Central memory CD8-positive, alpha-beta T cell (primary cell): ENCODE results near the gene NAGLU.
"Not testable (repeated sequence)": the region's sequence is repeated elsewhere in the genome, so short reads cannot be mapped to it uniquely, and the experiment has no call there.

Source experiments
- ATAC-seq: fragments of 150-1000 bp; cut with Tn5 transposase; replicated peaks from 2 replicates; pipeline ENCODE4 v1.10.0; 2022; ENCODE audit warnings: mild to moderate bottlenecking, moderate FRiP score, moderate number of reproducible peaks; ENCODE audit not compliant: poor library complexity, severe bottlenecking; ENCODE audit errors: extremely low read depth
- DNase-seq, 2 donors: peaks; one replicate each; pipeline ENCODE4 v3.0.0; 2021; ENCODE audit warnings: low spot score in 2 of 2
- H3K27ac Mint-ChIP-seq: one replicate; pipeline ENCODE4 v1.8.0; 2022; ENCODE audit warnings: low read depth, mild to moderate bottlenecking, moderate library complexity, mixed read lengths
- H3K27me3 Mint-ChIP-seq: one replicate; pipeline ENCODE4 v1.8.0; 2022; ENCODE audit warnings: mixed read lengths
- H3K36me3 Mint-ChIP-seq: one replicate; pipeline ENCODE4 v1.8.0; 2022; ENCODE audit warnings: mild to moderate bottlenecking, moderate library complexity, mixed read lengths; ENCODE audit not compliant: insufficient read depth
- H3K4me1 Mint-ChIP-seq: one replicate; pipeline ENCODE4 v1.8.0; 2022; ENCODE audit warnings: mixed read lengths
- H3K4me3 Mint-ChIP-seq: one replicate; pipeline ENCODE4 v1.8.0; 2022; ENCODE audit warnings: mild to moderate bottlenecking, moderate library complexity, mixed read lengths
- H3K9me3 Mint-ChIP-seq: one replicate; pipeline ENCODE4 v1.8.0; 2022; ENCODE audit warnings: mixed read lengths

The NAGLU gene

GRCh38 chr17:42540558-42540957 is 4.5 kb downstream of the NAGLU start:
- ATAC-seq, H3K9me3 Mint-ChIP-seq, H3K27me3 Mint-ChIP-seq, H3K36me3 Mint-ChIP-seq, DNase-seq: not testable (repeated sequence)
- H3K4me1 Mint-ChIP-seq = peaks cover 34% of the 10 kb centered on the region
- peak overlapping the region; percentile 41 for H3K4me3 Mint-ChIP-seq
- H3K27ac Mint-ChIP-seq = peak overlapping the region; percentile 4

GRCh38 chr17:42541041-42541833 is 5.2 kb downstream of the NAGLU start:
- H3K27me3 Mint-ChIP-seq = no peaks in the 10 kb centered on the region
- ATAC-seq (no peak), DNase-seq (no peak)
- peaks cover 30% of the 10 kb centered on the region for H3K4me1 Mint-ChIP-seq
- H3K9me3 Mint-ChIP-seq = no peaks in the 10 kb centered on the region
- H3K36me3 Mint-ChIP-seq = peaks cover 7% of the 10 kb centered on the region
- peak overlapping the region; percentile 4 for H3K27ac Mint-ChIP-seq
- peak overlapping the region; percentile 41 for H3K4me3 Mint-ChIP-seq

GRCh38 chr17:42543190-42544079 is 7.4 kb downstream of the NAGLU start:
- peaks cover 12% of the 10 kb centered on the region for H3K4me1 Mint-ChIP-seq
- no peak for DNase-seq
- H3K9me3 Mint-ChIP-seq = no peaks in the 10 kb centered on the region
- no peak overlapping the region for H3K4me3 Mint-ChIP-seq
- peaks cover 7% of the 10 kb centered on the region for H3K36me3 Mint-ChIP-seq
- H3K27me3 Mint-ChIP-seq = no peaks in the 10 kb centered on the region
- ATAC-seq = no peak
- no peak overlapping the region for H3K27ac Mint-ChIP-seq

GRCh38 chr17:42544874-42545283 is 8.8 kb downstream of the NAGLU start:
- Mint-ChIP-seq H3K9me3 (no peaks in the 10 kb centered on the region), H3K27ac (no peak overlapping the region), H3K36me3 (peaks cover 5% of the 10 kb centered on the region), H3K4me3 (no peak overlapping the region), H3K27me3 (no peaks in the 10 kb centered on the region), H3K4me1 (peaks cover 21% of the 10 kb centered on the region)
- DNase-seq (no peak), ATAC-seq (no peak)

- DNase-seq, H3K27me3 Mint-ChIP-seq, H3K9me3 Mint-ChIP-seq, ATAC-seq, H3K36me3 Mint-ChIP-seq, H3K27ac Mint-ChIP-seq, H3K4me3 Mint-ChIP-seq: not testable (repeated sequence)
- peaks cover 18% of the 10 kb centered on the region for H3K4me1 Mint-ChIP-seq
Measured at GRCh38 chr17:42545755-42546505, 9.9 kb downstream of the NAGLU start.

- ATAC-seq (no peak), DNase-seq (no peak)
- no peaks in the 10 kb centered on the region for H3K9me3 Mint-ChIP-seq
- no peaks in the 10 kb centered on the region for H3K27me3 Mint-ChIP-seq
- peaks cover 14% of the 10 kb centered on the region for H3K4me1 Mint-ChIP-seq
- peaks cover 7% of the 10 kb centered on the region for H3K36me3 Mint-ChIP-seq
- H3K27ac Mint-ChIP-seq = no peak overlapping the region
- H3K4me3 Mint-ChIP-seq = no peak overlapping the region
Measured at GRCh38 chr17:42547001-42547461, 11.0 kb downstream of the NAGLU start.

- peaks cover 8% of the 10 kb centered on the region for H3K36me3 Mint-ChIP-seq
- no peaks in the 10 kb centered on the region for H3K9me3 Mint-ChIP-seq
- H3K4me3 Mint-ChIP-seq = no peak overlapping the region
- no peaks in the 10 kb centered on the region for H3K27me3 Mint-ChIP-seq
- peaks cover 14% of the 10 kb centered on the region for H3K4me1 Mint-ChIP-seq
- DNase-seq (no peak), ATAC-seq (no peak)
- H3K27ac Mint-ChIP-seq = no peak overlapping the region
Measured at GRCh38 chr17:42547698-42548069, 11.6 kb downstream of the NAGLU start.

GRCh38 chr17:42548070-42548837 is 12.2 kb downstream of the NAGLU start:
- H3K9me3 Mint-ChIP-seq = no peaks in the 10 kb centered on the region
- DNase-seq = peak; percentile 40 to 61
- no peak overlapping the region for H3K4me3 Mint-ChIP-seq

GRCh38 chr17:42548993-42549755 is 13.1 kb downstream of the NAGLU start:
- Mint-ChIP-seq H3K36me3 (peaks cover 6% of the 10 kb centered on the region), H3K4me3 (peak overlapping the region; percentile 41), H3K27me3 (no peaks in the 10 kb centered on the region), H3K4me1 (peaks cover 19% of the 10 kb centered on the region), H3K9me3 (no peaks in the 10 kb centered on the region), H3K27ac (no peak overlapping the region)
- DNase-seq (no peak), ATAC-seq (no peak)

More at GRCh38 chr17:42548070-42548837, 12.2 kb downstream of the NAGLU start:
- Mint-ChIP-seq H3K4me1 (peaks cover 16% of the 10 kb centered on the region), H3K27ac (no peak overlapping the region), H3K27me3 (no peaks in the 10 kb centered on the region), H3K36me3 (peaks cover 9% of the 10 kb centered on the region)
- ATAC-seq = peak; percentile 73

- H3K9me3 Mint-ChIP-seq, ATAC-seq, DNase-seq, H3K27me3 Mint-ChIP-seq, H3K36me3 Mint-ChIP-seq: not testable (repeated sequence)
- H3K27ac Mint-ChIP-seq = peak within 1 kb of the TSS; percentile 88
- peak within 1 kb of the TSS; percentile 88 for H3K4me3 Mint-ChIP-seq
- peaks cover 38% of the 10 kb centered on the region for H3K4me1 Mint-ChIP-seq
Measured at GRCh38 chr17:42552736-42553135, 16.7 kb downstream of the NAGLU start, which contains the start of gene HSD17B1. Gene HSD17B1 (plus strand): TSS chr17:42552923. CDS start chr17:42552934, 11 bp downstream.

GRCh38 chr17:42553161-42553818 is 17.2 kb downstream of the NAGLU start:
- no peak for ATAC-seq
- Mint-ChIP-seq H3K4me1 (peaks cover 38% of the 10 kb centered on the region), H3K36me3 (peaks cover 6% of the 10 kb centered on the region), H3K4me3 (peak overlapping the region; percentile 88), H3K27me3 (no peaks in the 10 kb centered on the region), H3K27ac (peak overlapping the region; percentile 88), H3K9me3 (no peaks in the 10 kb centered on the region)
- no peak for DNase-seq
